GM10248 (cell line): Measurements from ENCODE around the gene TOMM20.

ENCODE experiments used
- CTCF ChIA-PET: fragments of 300-600 bp; sonication (Branson Sonifier 250); formaldehyde crosslinking; extraction: SDS; loops from one replicate; lab custom pipeline; 2021; ENCODE audit warnings: antibody characterized with exemption; lab: Yijun Ruan, JAX
- POLR2A ChIA-PET: fragments of 350-650 bp; sonication (Branson Sonifier 250); formaldehyde crosslinking; extraction: SDS; loops from one replicate; lab custom pipeline; 2020; ENCODE audit warnings: antibody characterized with exemption; lab: Yijun Ruan, JAX
- DNase-seq: peaks from one replicate; pipeline ENCODE4 v3.0.0; 2012; ENCODE audit errors: extremely low spot score
- CTCF ChIP-seq: IDR thresholded peaks from 2 replicates; pipeline ENCODE4 v1.5.1; 2012; ENCODE audit warnings: mild to moderate bottlenecking, low read depth; ENCODE audit errors: extremely low read depth, missing control alignments, control extremely low read depth

The TOMM20 gene

GRCh38 chr1:235156265-235156664 lies 27.6 kb upstream of the TOMM20 start:
- ChIA-PET CTCF (interaction anchor here (1.0 to 2.3 kb wide), 5 partner anchors 9 to 259 kb away, joined by 3 to 5 read pairs (median 5); no protein-coding TSS in a partner anchor), POLR2A (no interaction called here)
- TF ChIP-seq CTCF: no peak
- DNase-seq: no peak

GRCh38 chr1:235152235-235152634 lies 23.6 kb upstream of the TOMM20 start:
- no peak for DNase-seq
- CTCF ChIA-PET: interaction anchor here (1.6 kb wide), 1 partner anchor 9 kb away, joined by 3 read pairs; the partner anchor contains the start of gene RBM34
- TF ChIP-seq CTCF: no peak
- POLR2A ChIA-PET: no interaction called here

- ChIA-PET CTCF (interaction anchor here (1.1 kb wide), 1 partner anchor 9 kb away, joined by 4 read pairs; the partner anchor contains the start of gene RBM34), POLR2A (no interaction called here)
Measured at GRCh38 chr1:235151033-235151432, 22.4 kb upstream of the TOMM20 start.

GRCh38 chr1:235149824-235150223 lies 21.2 kb upstream of the TOMM20 start:
- POLR2A ChIA-PET: no interaction called here

More at GRCh38 chr1:235151033-235151432, 22.4 kb upstream of the TOMM20 start:
- TF ChIP-seq CTCF: no peak
- no peak for DNase-seq

GRCh38 chr1:235147269-235147668 lies 18.6 kb upstream of the TOMM20 start:
- ChIA-PET POLR2A (interaction anchor here (1.0 kb wide), 1 partner anchor 156 kb away, joined by 3 read pairs; no protein-coding TSS in a partner anchor), CTCF (interaction anchor here (1.5 to 1.9 kb wide), 3 partner anchors 9 to 13 kb away, joined by 5 to 7 read pairs (median 5); partner anchors contain the start of gene RBM34)
- no peak for TF ChIP-seq CTCF
- no peak for DNase-seq

More at GRCh38 chr1:235149824-235150223, 21.2 kb upstream of the TOMM20 start:
- CTCF ChIA-PET: no interaction called here
- TF ChIP-seq CTCF: no peak
- no peak for DNase-seq

GRCh38 chr1:235145639-235146038 lies 17.0 kb upstream of the TOMM20 start:
- no peak for DNase-seq
- POLR2A ChIA-PET: interaction anchor here (1.0 kb wide), 1 partner anchor 15 kb away, joined by 3 read pairs; the partner anchor contains the start of gene RBM34
- CTCF ChIA-PET: interaction anchor here (1.0 to 1.5 kb wide), 5 partner anchors 12 to 271 kb away, joined by 3 to 5 read pairs (median 5); partner anchors contain the start of gene RBM34
- no peak for TF ChIP-seq CTCF
